ENCODE data around the gene MBD4. TPM values are rescaled to one million over a fixed set of nuclear protein-coding genes. Genes with fewer than 3 reads are reported as not detected.
"Not testable (repeated sequence)": the region's sequence is repeated elsewhere in the genome, so short reads cannot be mapped to it uniquely, and the experiment has no call there.

Gene MBD4
- total RNA-seq, 1 experiment from 2014 or later: 50.9 TPM

- ChIA-PET POLR2A (ENCODE audit: low non-redundant PET) (no interaction called here), CTCF (no interaction called here)
- Histone ChIP-seq H3K9me3 (ENCODE audit: low read depth, low read length, poor library complexity, severe bottlenecking) (no peaks in the 10 kb centered on the region), H3K4me1 (ENCODE audit: insufficient read depth, low read length, poor library complexity, severe bottlenecking) (no peaks in the 10 kb centered on the region), H3K27me3 (replicated peaks; ENCODE audit: insufficient read depth, low read depth, low read length, poor library complexity) (no peaks in the 10 kb centered on the region), H3K4me3 (ENCODE audit: low read depth, low read length, poor library complexity, severe bottlenecking) (no peak overlapping the region), H3K27ac (ENCODE audit: low read depth, low read length, poor library complexity, severe bottlenecking) (no peak overlapping the region), H3K36me3 (ENCODE audit: insufficient read depth, low read length, poor library complexity, severe bottlenecking) (peaks cover 12% of the 10 kb centered on the region)
- intact Hi-C loops (cut with micrococcal nuclease; ENCODE audit: unreplicated experiment): no loop called here
- no peak for TF ChIP-seq EZH2 (IDR thresholded peaks at IDR 0.05; ENCODE audit: borderline replicate concordance, low read depth, low read length, poor library complexity, severe bottlenecking)
- no peak for TF ChIP-seq CTCF (conservative IDR thresholded peaks at IDR 0.05; ENCODE audit: low read depth, low read length)
- no peak for DNase-seq (ENCODE audit: low spot score)
- no TSS peak for BruUV-seq (replicated peaks)
These were observed 46.5 kb downstream of the MBD4 start for GRCh38 chr3:129393271-129393670.

GRCh38 chr3:129392106-129392887 lies 47.5 kb downstream of the MBD4 start:
- H3K4me3 ChIP-seq (ENCODE audit: low read depth, low read length, poor library complexity, severe bottlenecking); H3K4me1 ChIP-seq (ENCODE audit: insufficient read depth, low read length, poor library complexity, severe bottlenecking); H3K27me3 ChIP-seq (replicated peaks; ENCODE audit: insufficient read depth, low read depth, low read length, poor library complexity); CTCF ChIA-PET; DNase-seq (ENCODE audit: low spot score); H3K27ac ChIP-seq (ENCODE audit: low read depth, low read length, poor library complexity, severe bottlenecking); BruUV-seq (replicated peaks); intact Hi-C loops (cut with micrococcal nuclease; ENCODE audit: unreplicated experiment); POLR2A ChIA-PET (ENCODE audit: low non-redundant PET); H3K9me3 ChIP-seq (ENCODE audit: low read depth, low read length, poor library complexity, severe bottlenecking): not testable (repeated sequence)
- peaks cover 19% of the 10 kb centered on the region for H3K36me3 ChIP-seq (ENCODE audit: insufficient read depth, low read length, poor library complexity, severe bottlenecking)

- DNase-seq (ENCODE audit: low spot score); POLR2A ChIA-PET (ENCODE audit: low non-redundant PET); intact Hi-C loops (cut with micrococcal nuclease; ENCODE audit: unreplicated experiment); H3K4me1 ChIP-seq (ENCODE audit: insufficient read depth, low read length, poor library complexity, severe bottlenecking); H3K4me3 ChIP-seq (ENCODE audit: low read depth, low read length, poor library complexity, severe bottlenecking); H3K27ac ChIP-seq (ENCODE audit: low read depth, low read length, poor library complexity, severe bottlenecking); H3K9me3 ChIP-seq (ENCODE audit: low read depth, low read length, poor library complexity, severe bottlenecking); BruUV-seq (replicated peaks); CTCF ChIA-PET; H3K27me3 ChIP-seq (replicated peaks; ENCODE audit: insufficient read depth, low read depth, low read length, poor library complexity): not testable (repeated sequence)
- H3K36me3 ChIP-seq (ENCODE audit: insufficient read depth, low read length, poor library complexity, severe bottlenecking): peaks cover 24% of the 10 kb centered on the region
These were observed 48.2 kb downstream of the MBD4 start for GRCh38 chr3:129391583-129391982.

GRCh38 chr3:129389572-129389937 lies 50.2 kb downstream of the MBD4 start:
- no peaks in the 10 kb centered on the region for H3K27me3 ChIP-seq (replicated peaks; ENCODE audit: insufficient read depth, low read depth, low read length, poor library complexity)
- no peaks in the 10 kb centered on the region for H3K4me1 ChIP-seq (ENCODE audit: insufficient read depth, low read length, poor library complexity, severe bottlenecking)
- no peak overlapping the region for H3K27ac ChIP-seq (ENCODE audit: low read depth, low read length, poor library complexity, severe bottlenecking)
- CTCF ChIA-PET: no interaction called here
- no peak overlapping the region for H3K4me3 ChIP-seq (ENCODE audit: low read depth, low read length, poor library complexity, severe bottlenecking)
- POLR2A ChIA-PET (ENCODE audit: low non-redundant PET): no interaction called here
- no peaks in the 10 kb centered on the region for H3K9me3 ChIP-seq (ENCODE audit: low read depth, low read length, poor library complexity, severe bottlenecking)
- H3K36me3 ChIP-seq (ENCODE audit: insufficient read depth, low read length, poor library complexity, severe bottlenecking): peaks cover 24% of the 10 kb centered on the region
- TF ChIP-seq EZH2 (IDR thresholded peaks at IDR 0.05; ENCODE audit: borderline replicate concordance, low read depth, low read length, poor library complexity, severe bottlenecking): no peak
- no peak for TF ChIP-seq CTCF (conservative IDR thresholded peaks at IDR 0.05; ENCODE audit: low read depth, low read length)
- DNase-seq (ENCODE audit: low spot score): no peak
- BruUV-seq (replicated peaks): no TSS peak
- intact Hi-C loops (cut with micrococcal nuclease; ENCODE audit: unreplicated experiment): no loop called here

- CTCF ChIA-PET; H3K4me1 ChIP-seq (ENCODE audit: insufficient read depth, low read length, poor library complexity, severe bottlenecking); H3K9me3 ChIP-seq (ENCODE audit: low read depth, low read length, poor library complexity, severe bottlenecking); BruUV-seq (replicated peaks); H3K27me3 ChIP-seq (replicated peaks; ENCODE audit: insufficient read depth, low read depth, low read length, poor library complexity); H3K27ac ChIP-seq (ENCODE audit: low read depth, low read length, poor library complexity, severe bottlenecking); intact Hi-C loops (cut with micrococcal nuclease; ENCODE audit: unreplicated experiment); DNase-seq (ENCODE audit: low spot score); H3K4me3 ChIP-seq (ENCODE audit: low read depth, low read length, poor library complexity, severe bottlenecking); POLR2A ChIA-PET (ENCODE audit: low non-redundant PET): not testable (repeated sequence)
- peaks cover 24% of the 10 kb centered on the region for H3K36me3 ChIP-seq (ENCODE audit: insufficient read depth, low read length, poor library complexity, severe bottlenecking)
These were observed 50.8 kb downstream of the MBD4 start for GRCh38 chr3:129388791-129389571.
